Sigmoid colon (tissue), 7 donors: ENCODE measurements around the gene GBA2. TPM values are rescaled to one million over a fixed set of nuclear protein-coding genes. Genes with fewer than 3 reads are reported as not detected.
A peak's percentile ranks its signal among the peaks of the same experiment; 100 is the strongest.

Source experiments
- DNase-seq: peaks from one replicate; pipeline ENCODE4 v3.0.0-alpha.2; 2019
- H3K27ac ChIP-seq, 4 donors: fragments of 200-600 bp; sonication (generic); one replicate each; pipeline ENCODE4 v1.5.1; 2016 to 2019; ENCODE audit warnings: mild to moderate bottlenecking in 1 of 4
- H3K27me3 ChIP-seq, 3 donors: fragments of 200-600 bp; sonication (generic); one replicate each; pipeline ENCODE4 v1.5.1; 2019; ENCODE audit warnings: mild to moderate bottlenecking in 1 of 3
- H3K36me3 ChIP-seq, 4 donors: fragments of 200-600 bp; sonication (generic); one replicate each; pipeline ENCODE4 v1.5.1; 2016 to 2019
- H3K4me1 ChIP-seq, 4 donors: fragments of 200-600 bp; sonication (generic); one replicate each; pipeline ENCODE4 v1.5.1; 2017 to 2019
- H3K4me3 ChIP-seq, 4 donors: fragments of 200-600 bp; sonication (generic); one replicate each; pipeline ENCODE4 v1.5.1; 2017 to 2019; ENCODE audit warnings: mild to moderate bottlenecking in 2 of 4, moderate library complexity in 1 of 4
- H3K9me3 ChIP-seq, 4 donors: fragments of 200-600 bp in 3 of 4; sonication (generic) in 3 of 4; one replicate each; pipeline versions ENCODE4 v1.5.1 to v1.6.1; 2013 to 2019
- EP300 ChIP-seq, 4 donors: sonication (generic); formaldehyde crosslinking; IDR thresholded peaks; one replicate each; pipeline ENCODE4 v1.6.1; 2017; ENCODE audit warnings: antibody characterized with exemption in 4 of 4
- POLR2A ChIP-seq, 2 donors: fragments of 450-650 bp; IDR thresholded peaks; one replicate each; pipeline ENCODE4 v1.6.1; 2016; ENCODE audit warnings: antibody characterized with exemption in 2 of 2, mild to moderate bottlenecking in 2 of 2, moderate library complexity in 2 of 2
- POLR2AphosphoS5 ChIP-seq, 4 donors: sonication (generic); formaldehyde crosslinking; IDR thresholded peaks; one replicate each; pipeline ENCODE4 v1.6.1; 2017; ENCODE audit warnings: antibody characterized with exemption in 4 of 4
- WGBS, 2 donors: extraction: QIAGEN DNeasy Blood & Tissue Kit; methylation state at CpG; one replicate each; pipeline ENCODE4 v1.1.7; 2013; 5-methylcytosine and 5-hydroxymethylcytosine counted together
- intact Hi-C: fragments of 100-400 bp; cut with DNase I; formaldehyde crosslinking; loops from one replicate; pipeline ENCODE4 v1.15.1; 2023
- polyA plus RNA-seq, 3 donors: library from polyadenylated mRNA; stranded (reverse); fragments of 200-250 nt; gene quantifications; one replicate each; pipeline ENCODE4 v1.2.3, GENCODE V29; 2013
- total RNA-seq, 4 donors: library from RNA; depleted of rRNA; stranded (reverse); fragments of >200 nt; gene quantifications; one replicate each; pipeline ENCODE4 v1.1.0, GENCODE V29; 2016
- TF ChIP-seq, protein P1 (sequence below), 4 experiments: fragments of 450-650 bp in 3 of 4; fragments of 200-600 bp in 1 of 4; IDR thresholded peaks; one replicate each; pipeline ENCODE4 v1.5.1; 2016 to 2019; ENCODE audit warnings: antibody characterized with exemption in 4 of 4, mild to moderate bottlenecking in 3 of 4, moderate library complexity in 2 of 4
- donor health status: healthy with polysubstance abuse.
- donor health status: Bipolar disorder and iron deficiency.
- donor health status: healthy.

GBA2 gene
- total and polyA plus RNA-seq, 7 donors, result 34.8 to 91.7 (median 58.5) TPM

DNA sequence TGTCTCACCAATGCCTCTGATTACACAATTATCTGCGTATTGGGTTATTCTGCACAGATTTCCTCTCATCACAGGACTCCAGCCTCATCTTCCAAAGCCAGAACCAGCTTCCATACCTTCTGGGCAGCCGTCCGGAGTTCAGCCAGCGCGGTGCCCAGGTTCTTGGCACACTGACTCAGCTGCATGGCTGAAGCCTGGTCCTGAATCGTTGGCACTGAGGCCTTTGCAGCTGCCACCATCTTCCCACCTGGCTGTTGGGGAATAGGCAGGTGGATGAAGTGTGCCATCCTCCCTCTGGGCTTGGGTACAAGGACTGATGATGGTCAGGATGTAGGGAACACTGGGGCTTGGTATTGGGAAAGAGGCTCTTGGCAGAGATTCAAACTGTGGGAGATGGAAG is 34.9 kb downstream of the GBA2 start:
- Histone ChIP-seq H3K9me3 (no peaks in the 10 kb centered on the region), H3K27ac (peak overlapping the region; percentile 50 to 69 (median 56)), H3K36me3 (peaks cover 83 to 100% (median 92%) of the 10 kb centered on the region in 4 donors), H3K4me3 (no peak overlapping the region), H3K27me3 (no peaks in the 10 kb centered on the region), H3K4me1 (peaks cover 0 to 6% (median 0%) of the 10 kb centered on the region in 4 donors)
- intact Hi-C loops, result no loop called here
- WGBS, 2 donors, result 92 to 95% methylated on average over 6 of the region's 6 CpGs
- TF ChIP-seq, protein P1, sequence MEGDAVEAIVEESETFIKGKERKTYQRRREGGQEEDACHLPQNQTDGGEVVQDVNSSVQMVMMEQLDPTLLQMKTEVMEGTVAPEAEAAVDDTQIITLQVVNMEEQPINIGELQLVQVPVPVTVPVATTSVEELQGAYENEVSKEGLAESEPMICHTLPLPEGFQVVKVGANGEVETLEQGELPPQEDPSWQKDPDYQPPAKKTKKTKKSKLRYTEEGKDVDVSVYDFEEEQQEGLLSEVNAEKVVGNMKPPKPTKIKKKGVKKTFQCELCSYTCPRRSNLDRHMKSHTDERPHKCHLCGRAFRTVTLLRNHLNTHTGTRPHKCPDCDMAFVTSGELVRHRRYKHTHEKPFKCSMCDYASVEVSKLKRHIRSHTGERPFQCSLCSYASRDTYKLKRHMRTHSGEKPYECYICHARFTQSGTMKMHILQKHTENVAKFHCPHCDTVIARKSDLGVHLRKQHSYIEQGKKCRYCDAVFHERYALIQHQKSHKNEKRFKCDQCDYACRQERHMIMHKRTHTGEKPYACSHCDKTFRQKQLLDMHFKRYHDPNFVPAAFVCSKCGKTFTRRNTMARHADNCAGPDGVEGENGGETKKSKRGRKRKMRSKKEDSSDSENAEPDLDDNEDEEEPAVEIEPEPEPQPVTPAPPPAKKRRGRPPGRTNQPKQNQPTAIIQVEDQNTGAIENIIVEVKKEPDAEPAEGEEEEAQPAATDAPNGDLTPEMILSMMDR (IDR thresholded peaks at IDR 0.05), result no peak
- TF ChIP-seq EP300 (IDR thresholded peaks at IDR 0.05), result no peak
- no peak for TF ChIP-seq POLR2AphosphoS5 (IDR thresholded peaks at IDR 0.05)
- TF ChIP-seq POLR2A (IDR thresholded peaks at IDR 0.05), result no peak
- DNase-seq, result peak; percentile 60

DNA sequence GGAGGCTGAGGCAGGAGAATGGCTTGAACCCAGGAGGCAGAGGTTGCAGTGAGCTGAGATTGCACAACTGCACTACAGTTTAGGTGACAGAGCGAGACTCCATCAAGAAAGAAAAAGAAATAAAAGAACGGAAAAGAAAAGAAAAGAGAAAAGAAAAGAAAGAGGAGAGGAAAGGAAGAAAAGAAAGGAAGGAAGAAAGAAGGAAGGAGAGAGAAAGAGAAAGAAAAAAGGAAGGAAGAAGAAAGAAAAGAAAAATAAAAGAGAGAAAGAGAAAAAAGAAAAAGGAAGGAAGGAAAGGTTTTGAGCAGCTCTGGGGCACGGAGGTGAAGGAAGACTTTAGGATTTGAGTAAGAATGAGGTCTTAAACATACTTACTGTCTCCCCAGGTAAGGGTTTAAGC is 35.5 kb downstream of the GBA2 start:
- peaks cover 0 to 6% (median 0%) of the 10 kb centered on the region in 4 donors for H3K4me1 ChIP-seq
- TF ChIP-seq POLR2AphosphoS5 (IDR thresholded peaks at IDR 0.05), result no peak
- TF ChIP-seq EP300 (IDR thresholded peaks at IDR 0.05), result no peak
- no peak for TF ChIP-seq POLR2A (IDR thresholded peaks at IDR 0.05)
- TF ChIP-seq, protein P1 (IDR thresholded peaks at IDR 0.05), result no peak
- H3K4me3 ChIP-seq, result no peak overlapping the region
- intact Hi-C loops, result no loop called here
- 93 to 97% methylated on average over 3 of the region's 3 CpGs for WGBS, 2 donors
- no peaks in the 10 kb centered on the region for H3K9me3 ChIP-seq
- peaks cover 83 to 100% (median 92%) of the 10 kb centered on the region in 4 donors for H3K36me3 ChIP-seq
- H3K27me3 ChIP-seq, result no peaks in the 10 kb centered on the region
- H3K27ac ChIP-seq, result peak overlapping the region in 3 of 4 donors; percentile 50 to 69 (median 57)
- DNase-seq, result no peak

DNA sequence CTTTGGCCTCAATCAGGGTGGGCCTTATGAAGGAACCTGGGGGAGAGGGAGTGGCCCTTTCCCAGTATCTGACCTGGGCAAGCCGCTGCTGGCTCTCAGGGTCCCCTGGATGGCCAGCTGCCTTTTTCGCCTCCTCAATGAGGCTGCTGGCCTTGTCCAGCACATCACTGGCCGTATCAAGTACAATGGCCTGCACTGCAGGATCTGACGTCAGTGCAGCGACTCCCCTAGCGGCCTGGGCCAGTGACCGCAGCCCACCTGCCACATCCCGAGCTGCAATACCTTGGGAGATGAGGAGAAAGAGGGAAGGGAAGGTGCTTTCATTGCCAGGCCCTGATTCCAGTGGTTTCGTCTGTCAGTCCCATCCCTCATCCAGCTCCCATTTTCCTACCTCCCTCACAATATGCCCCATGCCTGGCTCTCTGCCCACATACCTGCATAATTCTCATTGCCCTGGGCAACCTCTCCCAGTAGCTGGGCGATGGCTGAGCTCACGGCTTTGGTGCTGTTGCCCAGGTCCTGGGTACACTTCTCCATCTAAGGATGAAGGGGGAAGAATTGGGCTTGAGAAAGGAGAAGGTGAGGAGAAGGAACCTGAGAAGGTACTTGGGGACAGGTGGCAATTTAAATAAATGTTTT is 36.1 kb downstream of the GBA2 start:
- no peak overlapping the region for H3K4me3 ChIP-seq
- peak; percentile 64 for DNase-seq
- 91% methylated on average over 11 of the region's 11 CpGs for WGBS, 2 donors
- no peaks in the 10 kb centered on the region for H3K27me3 ChIP-seq
- peak overlapping the region; percentile 10 to 69 (median 53) for H3K27ac ChIP-seq
- TF ChIP-seq POLR2AphosphoS5 (IDR thresholded peaks at IDR 0.05), result peak in 1 of 4 donors; percentile 8
- TF ChIP-seq, protein P1 (IDR thresholded peaks at IDR 0.05), result no peak
- peaks cover 85 to 100% (median 92%) of the 10 kb centered on the region in 4 donors for H3K36me3 ChIP-seq
- H3K9me3 ChIP-seq, result no peaks in the 10 kb centered on the region
- H3K4me1 ChIP-seq, result peaks cover 0 to 6% (median 0%) of the 10 kb centered on the region in 4 donors
- intact Hi-C loops, result no loop called here

DNA sequence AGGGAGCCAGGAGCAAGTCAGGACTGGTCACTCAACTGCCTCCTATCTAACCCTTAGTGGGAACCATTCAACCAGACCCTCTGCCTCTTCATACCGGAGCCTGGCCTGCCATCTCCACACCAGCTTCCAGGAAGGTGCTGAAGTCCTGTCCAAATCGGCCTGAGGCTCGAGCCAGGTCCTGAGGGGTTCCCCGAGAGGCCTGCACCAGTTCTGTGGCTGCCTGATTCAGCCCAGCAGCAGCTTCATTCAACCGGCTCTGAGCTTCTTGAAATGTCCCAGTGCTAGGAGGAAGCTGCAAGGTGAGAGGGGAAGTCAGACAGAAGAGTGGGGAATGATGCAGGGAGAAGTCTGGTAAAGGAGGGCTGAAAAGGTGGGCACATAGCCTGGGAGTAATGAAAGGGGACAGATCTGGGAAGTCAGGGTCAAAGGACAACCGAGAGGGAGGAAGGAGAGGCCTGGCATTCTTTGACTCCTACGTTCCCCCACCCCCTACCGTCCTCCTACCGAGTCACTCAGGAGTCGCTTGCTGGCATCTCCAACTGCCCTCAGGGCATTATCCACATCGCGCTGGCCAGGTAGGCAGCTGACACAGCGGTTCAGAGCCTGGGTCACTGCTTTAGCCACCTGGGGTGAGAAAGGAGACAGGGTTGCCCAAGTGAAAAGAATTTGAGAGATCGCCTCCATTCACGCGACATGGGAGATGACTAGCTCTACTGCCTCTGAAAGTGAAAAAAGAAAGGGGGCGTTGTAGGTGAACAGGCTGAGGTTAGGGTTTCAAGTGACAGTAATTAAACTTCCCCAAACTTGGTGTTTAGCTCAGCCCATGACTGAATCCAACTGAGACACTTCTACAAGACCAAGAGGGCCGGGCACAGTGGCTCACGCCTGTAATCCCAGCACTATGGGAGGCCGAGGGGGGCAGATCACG is 37.3 kb downstream of the GBA2 start:
- H3K4me3 ChIP-seq, result no peak overlapping the region
- no peaks in the 10 kb centered on the region for H3K27me3 ChIP-seq
- peaks cover 0 to 6% (median 0%) of the 10 kb centered on the region in 4 donors for H3K4me1 ChIP-seq
- H3K9me3 ChIP-seq, result no peaks in the 10 kb centered on the region
- WGBS, 2 donors, result 86 to 94% methylated on average over 21 of the region's 21 CpGs
- peak; percentile 60 for DNase-seq
- TF ChIP-seq EP300 (IDR thresholded peaks at IDR 0.05) (no peak), POLR2AphosphoS5 (IDR thresholded peaks at IDR 0.05) (no peak), POLR2A (IDR thresholded peaks at IDR 0.05) (no peak)
- TF ChIP-seq, protein P1 (IDR thresholded peaks at IDR 0.05), result no peak
- peaks cover 85 to 100% (median 92%) of the 10 kb centered on the region in 4 donors for H3K36me3 ChIP-seq
- H3K27ac ChIP-seq, result peak overlapping the region; percentile 31 to 57 (median 38)
- intact Hi-C loops, result no loop called here
